Hepatocyte (in vitro differentiated cells): ENCODE data around the gene VPS54. TPM values are rescaled to one million over a fixed set of nuclear protein-coding genes. Genes with fewer than 3 reads are reported as not detected.

ENCODE experiments used
- DNase-seq: peaks from one replicate; pipeline ENCODE4 v3.0.0-alpha.2; 2016; ENCODE audit warnings: low spot score
- H2AFZ ChIP-seq: fragments of 200-600 bp; sonication (generic); 2 replicates; pipeline ENCODE4 v1.6.0; 2016; ENCODE audit warnings: antibody characterized with exemption, mild to moderate bottlenecking
- H3K27ac ChIP-seq: fragments of 200-600 bp; sonication (generic); 2 replicates; pipeline ENCODE4 v1.5.1; 2016; ENCODE audit warnings: mild to moderate bottlenecking
- H3K27me3 ChIP-seq: fragments of 200-600 bp; sonication (generic); 2 replicates; pipeline ENCODE4 v1.6.1; 2016
- H3K36me3 ChIP-seq: fragments of 200-600 bp; sonication (generic); replicated peaks from 2 replicates; pipeline ENCODE4 v1.5.1; 2016; ENCODE audit warnings: low read depth; ENCODE audit not compliant: insufficient read depth
- H3K4me1 ChIP-seq: fragments of 200-600 bp; sonication (generic); 2 replicates; pipeline ENCODE4 v1.5.1; 2016; ENCODE audit warnings: mild to moderate bottlenecking, moderate library complexity; ENCODE audit not compliant: insufficient read depth
- H3K4me2 ChIP-seq: fragments of 200-600 bp; sonication (generic); 2 replicates; pipeline ENCODE4 v1.6.0; 2016
- H3K4me3 ChIP-seq: fragments of 200-600 bp; sonication (generic); 2 replicates; pipeline ENCODE4 v1.5.1; 2016; ENCODE audit warnings: mild to moderate bottlenecking
- H3K79me2 ChIP-seq: fragments of 200-600 bp; sonication (generic); 2 replicates; pipeline ENCODE4 v1.6.0; 2017; ENCODE audit warnings: mild to moderate bottlenecking
- H3K9me2 ChIP-seq: fragments of 200-600 bp; sonication (generic); replicated peaks from 2 replicates; pipeline ENCODE4 v1.6.0; 2017; ENCODE audit warnings: mild to moderate bottlenecking; ENCODE audit not compliant: insufficient read depth
- H3K9me3 ChIP-seq: fragments of 200-600 bp; sonication (generic); 2 replicates; pipeline ENCODE4 v1.5.1; 2016; ENCODE audit warnings: low read depth, mild to moderate bottlenecking
- H4K20me1 ChIP-seq: fragments of 200-600 bp; sonication (generic); 2 replicates; pipeline ENCODE4 v1.6.0; 2016; ENCODE audit warnings: mild to moderate bottlenecking; ENCODE audit not compliant: insufficient read depth, poor library complexity, severe bottlenecking
- CTCF ChIP-seq: fragments of 200-600 bp; sonication (generic); IDR thresholded peaks from 2 replicates; pipeline ENCODE4 v1.5.1; 2016; ENCODE audit warnings: antibody characterized with exemption, mild to moderate bottlenecking; ENCODE audit not compliant: poor library complexity
- EZH2 ChIP-seq: fragments of 200-600 bp; sonication (generic); IDR thresholded peaks from 2 replicates; pipeline ENCODE4 v1.6.1; 2016; ENCODE audit warnings: antibody characterized with exemption, mild to moderate bottlenecking, borderline replicate concordance
- EZH2phosphoT487 ChIP-seq: fragments of 200-600 bp; sonication (generic); IDR thresholded peaks from one replicate; pipeline ENCODE4 v1.6.1; 2018; ENCODE audit warnings: antibody characterized with exemption, mild to moderate bottlenecking, low read depth, moderate library complexity; ENCODE audit not compliant: unreplicated experiment, severe bottlenecking
- WGBS: methylation state at CpG from one replicate; pipeline ENCODE4 v1.1.6; 2016; ENCODE audit warnings: low lambda C conversion rate; ENCODE audit errors: missing lambda C conversion rate; 5-methylcytosine and 5-hydroxymethylcytosine counted together
- polyA plus RNA-seq: library from polyadenylated mRNA; unstranded; fragments of >200 nt; fragmentation: Nextera tagmentation; extraction: Ambion mirVana; gene quantifications from 2 replicates; pipeline ENCODE4 v1.2.1, GENCODE V29; 2016
- total RNA-seq: library from RNA; depleted of rRNA; stranded (reverse); fragments of >200 nt; gene quantifications from 2 replicates; pipeline ENCODE4 v1.2.3, GENCODE V29; 2014

VPS54 gene
- total and polyA plus RNA-seq, 2 experiments from 2014 or later, result 14.5 to 40.5 TPM

GRCh38 chr2:63866009-63866709 lies 153.1 kb downstream of the VPS54 start:
- Histone ChIP-seq H3K27me3 (no peaks in the 10 kb centered on the region), H3K4me3 (no peak overlapping the region), H3K4me2 (no peak overlapping the region), H3K4me1 (peaks cover 32% of the 10 kb centered on the region), H4K20me1 (no peaks in the 10 kb centered on the region), H3K9me3 (no peaks in the 10 kb centered on the region), H2AFZ (no peak overlapping the region), H3K79me2 (peaks cover 45% of the 10 kb centered on the region), H3K9me2 (no peaks in the 10 kb centered on the region), H3K27ac (no peak overlapping the region), H3K36me3 (no peaks in the 10 kb centered on the region)
- TF ChIP-seq EZH2 (no peak), EZH2phosphoT487 (no peak), CTCF (no peak)
- WGBS, result 76% methylated on average over 2 of the region's 2 CpGs
- no peak for DNase-seq

- Histone ChIP-seq H3K27me3 (no peaks in the 10 kb centered on the region), H3K9me3 (no peaks in the 10 kb centered on the region), H3K4me3 (no peak overlapping the region), H2AFZ (no peak overlapping the region), H3K9me2 (no peaks in the 10 kb centered on the region), H3K4me2 (no peak overlapping the region), H3K79me2 (peaks cover 45% of the 10 kb centered on the region), H3K36me3 (no peaks in the 10 kb centered on the region), H3K4me1 (peaks cover 24% of the 10 kb centered on the region), H4K20me1 (no peaks in the 10 kb centered on the region), H3K27ac (peak overlapping the region; percentile 81)
- 94% methylated on average over 6 of the region's 6 CpGs for WGBS
- no peak for DNase-seq
- TF ChIP-seq CTCF (no peak), EZH2phosphoT487 (no peak), EZH2 (no peak)
These were observed 153.9 kb downstream of the VPS54 start for GRCh38 chr2:63865159-63865799.

- H2AFZ ChIP-seq, result no peak overlapping the region
- H4K20me1 ChIP-seq, result no peaks in the 10 kb centered on the region
- H3K4me2 ChIP-seq, result no peak overlapping the region
- no peaks in the 10 kb centered on the region for H3K9me2 ChIP-seq
- H3K4me1 ChIP-seq, result peaks cover 24% of the 10 kb centered on the region
- TF ChIP-seq EZH2 (no peak), CTCF (no peak), EZH2phosphoT487 (no peak)
- WGBS, result 100% methylated on average over 1 of the region's 1 CpG
- H3K36me3 ChIP-seq, result no peaks in the 10 kb centered on the region
- H3K27ac ChIP-seq, result peak overlapping the region; percentile 81
- H3K27me3 ChIP-seq, result no peaks in the 10 kb centered on the region
- DNase-seq, result no peak
- H3K79me2 ChIP-seq, result peaks cover 35% of the 10 kb centered on the region
- H3K9me3 ChIP-seq, result no peaks in the 10 kb centered on the region
- no peak overlapping the region for H3K4me3 ChIP-seq
These were observed 155.5 kb downstream of the VPS54 start for GRCh38 chr2:63863707-63864106.
